ENCODE data around the gene NR1D2.
"Not testable (repeated sequence)": the region's sequence is repeated elsewhere in the genome, so short reads cannot be mapped to it uniquely, and the experiment has no call there.

NR1D2 gene

GRCh38 chr3:23944861-23945662 lies at the start of gene NR1D2:
Gene NR1D2 (plus strand): TSS chr3:23945286. CDS start chr3:23945579, 293 bp downstream.
- DNase-seq, result peak; percentile 93

GRCh38 chr3:23900744-23901143 lies 44.3 kb upstream of the NR1D2 start:
- DNase-seq, result no peak

GRCh38 chr3:23904545-23904944 lies 40.5 kb upstream of the NR1D2 start:
- no peak for DNase-seq

- no peak for DNase-seq
Measured at GRCh38 chr3:23909341-23909740, 35.7 kb upstream of the NR1D2 start.

GRCh38 chr3:23911397-23911796 lies 33.7 kb upstream of the NR1D2 start:
- DNase-seq, result no peak

GRCh38 chr3:23912335-23912734 lies 32.8 kb upstream of the NR1D2 start:
- not testable (repeated sequence) for DNase-seq

GRCh38 chr3:23913182-23913581 lies 31.9 kb upstream of the NR1D2 start:
- no peak for DNase-seq

GRCh38 chr3:23913873-23914743 lies 31.0 kb upstream of the NR1D2 start:
- no peak for DNase-seq

- no peak for DNase-seq
Measured at GRCh38 chr3:23915537-23916108, 29.5 kb upstream of the NR1D2 start.

GRCh38 chr3:23916152-23916885 lies 28.8 kb upstream of the NR1D2 start:
- DNase-seq, result no peak

GRCh38 chr3:23916886-23917678 lies 28.0 kb upstream of the NR1D2 start, which contains the start of the genes NKIRAS1 and RPL15:
Gene NKIRAS1 (minus strand): TSS chr3:23916990. CDS start chr3:23910904, 6,086 bp downstream.
Gene RPL15 (plus strand): TSS chr3:23917132. CDS start chr3:23917860, 728 bp downstream.
- peak; percentile 99 for DNase-seq

- DNase-seq, result not testable (repeated sequence)
Measured at GRCh38 chr3:23917679-23918303, 27.3 kb upstream of the NR1D2 start.

- not testable (repeated sequence) for DNase-seq
Measured at GRCh38 chr3:23918331-23918730, 26.8 kb upstream of the NR1D2 start.

- no peak for DNase-seq
Measured at GRCh38 chr3:23919628-23920027, 25.5 kb upstream of the NR1D2 start.

GRCh38 chr3:23920151-23920655 lies 24.9 kb upstream of the NR1D2 start:
- DNase-seq, result no peak

- no peak for DNase-seq
Measured at GRCh38 chr3:23921052-23921511, 24.0 kb upstream of the NR1D2 start.

GRCh38 chr3:23923786-23924185 lies 21.3 kb upstream of the NR1D2 start:
- no peak for DNase-seq

- DNase-seq, result no peak
Measured at GRCh38 chr3:23926246-23926645, 18.8 kb upstream of the NR1D2 start.

GRCh38 chr3:23926736-23927135 lies 18.4 kb upstream of the NR1D2 start:
- no peak for DNase-seq

GRCh38 chr3:23928524-23928923 lies 16.6 kb upstream of the NR1D2 start:
- no peak for DNase-seq

- no peak for DNase-seq
Measured at GRCh38 chr3:23931597-23931996, 13.5 kb upstream of the NR1D2 start.
